Nephron progenitor cell (in vitro differentiated cells): Measurements from ENCODE around the gene ZMYM5.
"Not testable (repeated sequence)": the region's sequence is repeated elsewhere in the genome, so short reads cannot be mapped to it uniquely, and the experiment has no call there.

Source experiments
- DNase-seq: peaks from one replicate; pipeline ENCODE4 v3.0.0; 2021
- H3K27ac Mint-ChIP-seq: 2 replicates; pipeline ENCODE4 v1.8.0; 2021; ENCODE audit warnings: mild to moderate bottlenecking, moderate library complexity, mixed read lengths
- H3K27me3 Mint-ChIP-seq: 2 replicates; pipeline ENCODE4 v1.8.0; 2021; ENCODE audit warnings: mild to moderate bottlenecking, low read depth, mixed read lengths; ENCODE audit not compliant: poor library complexity
- H3K36me3 Mint-ChIP-seq: 2 replicates; pipeline ENCODE4 v1.8.0; 2021; ENCODE audit warnings: low read depth, mixed read lengths
- H3K4me1 Mint-ChIP-seq: 2 replicates; pipeline ENCODE4 v1.8.0; 2021; ENCODE audit warnings: mixed read lengths
- H3K4me3 Mint-ChIP-seq: 2 replicates; pipeline ENCODE4 v1.8.0; 2021; ENCODE audit warnings: mild to moderate bottlenecking, moderate library complexity, mixed read lengths
- H3K9me3 Mint-ChIP-seq: 2 replicates; pipeline ENCODE4 v1.8.0; 2021; ENCODE audit warnings: mild to moderate bottlenecking, moderate library complexity, mixed read lengths
- CTCF ChIP-seq: fragments of 200-600 bp; sonication (generic); IDR thresholded peaks from 2 replicates; pipeline ENCODE4 v1.5.0; 2021; ENCODE audit warnings: antibody characterized with exemption

Gene ZMYM5

GRCh38 chr13:19791953-19792537, 71.4 kb downstream of the ZMYM5 start:
- H3K4me1 Mint-ChIP-seq: peaks cover 12% of the 10 kb centered on the region
- no peak overlapping the region for H3K27ac Mint-ChIP-seq
- no peaks in the 10 kb centered on the region for H3K9me3 Mint-ChIP-seq
- DNase-seq: no peak
- H3K27me3 Mint-ChIP-seq: no peaks in the 10 kb centered on the region
- H3K36me3 Mint-ChIP-seq: peaks cover 8% of the 10 kb centered on the region
- H3K4me3 Mint-ChIP-seq: no peak overlapping the region
- no peak for TF ChIP-seq CTCF

GRCh38 chr13:19782727-19783682, 80.4 kb downstream of the ZMYM5 start, which contains the start of gene PSPC1:
TSS of gene PSPC1 (minus strand) at chr13:19782945. CDS start at chr13:19782757, 188 bp downstream.
- H3K27ac Mint-ChIP-seq: peak within 1 kb of the TSS; percentile 99
- peaks cover 21% of the 10 kb centered on the region for H3K9me3 Mint-ChIP-seq
- H3K4me1 Mint-ChIP-seq: peaks cover 12% of the 10 kb centered on the region
- H3K4me3 Mint-ChIP-seq: peak within 1 kb of the TSS; percentile 98
- DNase-seq: peak; percentile 94
- H3K27me3 Mint-ChIP-seq: not testable (repeated sequence)
- H3K36me3 Mint-ChIP-seq: peaks cover 29% of the 10 kb centered on the region

GRCh38 chr13:19782049-19782726, 81.3 kb downstream of the ZMYM5 start:
- H3K27ac Mint-ChIP-seq: peak overlapping the region; percentile 99
- peak overlapping the region; percentile 98 for H3K4me3 Mint-ChIP-seq
- peak; percentile 60 for DNase-seq
- peaks cover 5% of the 10 kb centered on the region for H3K27me3 Mint-ChIP-seq
- H3K4me1 Mint-ChIP-seq: peaks cover 5% of the 10 kb centered on the region
- peaks cover 36% of the 10 kb centered on the region for H3K36me3 Mint-ChIP-seq
- TF ChIP-seq CTCF: no peak
- peaks cover 27% of the 10 kb centered on the region for H3K9me3 Mint-ChIP-seq

GRCh38 chr13:19781526-19781925, 81.9 kb downstream of the ZMYM5 start:
- H3K27ac Mint-ChIP-seq: no peak overlapping the region
- no peak for TF ChIP-seq CTCF
- H3K36me3 Mint-ChIP-seq: peaks cover 36% of the 10 kb centered on the region
- peak overlapping the region; percentile 98 for H3K4me3 Mint-ChIP-seq
- H3K27me3 Mint-ChIP-seq: peaks cover 5% of the 10 kb centered on the region
- peaks cover 27% of the 10 kb centered on the region for H3K9me3 Mint-ChIP-seq
- peaks cover 5% of the 10 kb centered on the region for H3K4me1 Mint-ChIP-seq
- DNase-seq: no peak

GRCh38 chr13:19780753-19781418, 82.6 kb downstream of the ZMYM5 start:
- not testable (repeated sequence) for H3K4me1 Mint-ChIP-seq, DNase-seq, H3K27me3 Mint-ChIP-seq, H3K27ac Mint-ChIP-seq
- peak overlapping the region; percentile 98 for H3K4me3 Mint-ChIP-seq
- peaks cover 30% of the 10 kb centered on the region for H3K9me3 Mint-ChIP-seq
- peaks cover 42% of the 10 kb centered on the region for H3K36me3 Mint-ChIP-seq
